Non-pigmented ciliary epithelial cell (primary cell): ENCODE measurements around the gene CPA4.
"Not testable (repeated sequence)": the region's sequence is repeated elsewhere in the genome, so short reads cannot be mapped to it uniquely, and the experiment has no call there.

Experiments used
- DNase-seq: peaks from one replicate; pipeline ENCODE4 v3.0.0-alpha.2; 2010; ENCODE audit warnings: low read depth

CPA4 gene, protein sequence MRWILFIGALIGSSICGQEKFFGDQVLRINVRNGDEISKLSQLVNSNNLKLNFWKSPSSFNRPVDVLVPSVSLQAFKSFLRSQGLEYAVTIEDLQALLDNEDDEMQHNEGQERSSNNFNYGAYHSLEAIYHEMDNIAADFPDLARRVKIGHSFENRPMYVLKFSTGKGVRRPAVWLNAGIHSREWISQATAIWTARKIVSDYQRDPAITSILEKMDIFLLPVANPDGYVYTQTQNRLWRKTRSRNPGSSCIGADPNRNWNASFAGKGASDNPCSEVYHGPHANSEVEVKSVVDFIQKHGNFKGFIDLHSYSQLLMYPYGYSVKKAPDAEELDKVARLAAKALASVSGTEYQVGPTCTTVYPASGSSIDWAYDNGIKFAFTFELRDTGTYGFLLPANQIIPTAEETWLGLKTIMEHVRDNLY

DNA sequence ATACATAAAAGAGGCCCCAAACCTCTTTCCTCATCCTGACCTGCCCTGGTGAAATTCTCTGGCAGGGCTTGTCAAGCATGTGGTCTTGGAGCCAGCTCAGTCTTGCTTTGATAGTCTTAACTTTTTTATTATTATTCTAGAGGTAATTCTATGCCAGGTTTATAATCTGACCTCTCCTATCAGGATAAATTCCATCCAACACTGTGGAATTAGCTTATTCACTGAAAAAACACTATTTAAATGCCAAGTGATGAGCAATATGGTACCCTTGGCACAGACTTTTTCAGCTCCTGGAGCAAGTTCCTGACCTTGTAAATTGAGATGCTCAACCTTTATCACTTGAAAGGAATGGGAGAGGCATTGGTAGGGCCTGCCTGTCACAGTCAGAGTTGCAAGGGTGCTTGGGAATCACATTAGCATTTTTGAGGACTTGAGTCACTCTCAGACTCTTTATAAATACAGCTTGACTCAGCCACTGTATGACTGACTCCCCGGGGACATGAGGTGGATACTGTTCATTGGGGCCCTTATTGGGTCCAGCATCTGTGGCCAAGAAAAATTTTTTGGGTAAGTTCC is at the start of gene CPA4:
Gene CPA4 (plus strand): TSS at position 480 of the 576 bp plus-strand sequence. CDS start 20 bp downstream, at position 500.
- peak; percentile 97 for DNase-seq

DNA sequence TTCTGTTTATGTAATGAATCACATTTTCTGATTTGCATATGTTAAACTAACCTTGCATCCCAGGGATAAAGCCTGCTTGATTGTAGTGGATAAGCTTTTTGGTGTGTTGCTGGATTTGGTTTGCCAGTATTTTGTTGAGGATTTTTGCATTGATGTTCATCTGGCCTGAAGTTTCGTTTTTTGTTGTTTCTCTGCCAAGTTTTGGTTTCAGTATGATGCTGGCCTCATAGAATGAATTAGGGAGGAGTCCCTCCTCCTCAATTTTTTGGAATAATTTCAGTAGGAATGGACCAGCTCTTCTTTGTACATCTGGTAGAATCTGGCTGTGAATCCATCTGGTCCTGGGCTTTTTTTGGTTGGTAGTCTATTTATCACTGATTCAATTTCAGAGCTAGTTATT is 49.5 kb upstream of the CPA4 start:
- DNase-seq = not testable (repeated sequence)

DNA sequence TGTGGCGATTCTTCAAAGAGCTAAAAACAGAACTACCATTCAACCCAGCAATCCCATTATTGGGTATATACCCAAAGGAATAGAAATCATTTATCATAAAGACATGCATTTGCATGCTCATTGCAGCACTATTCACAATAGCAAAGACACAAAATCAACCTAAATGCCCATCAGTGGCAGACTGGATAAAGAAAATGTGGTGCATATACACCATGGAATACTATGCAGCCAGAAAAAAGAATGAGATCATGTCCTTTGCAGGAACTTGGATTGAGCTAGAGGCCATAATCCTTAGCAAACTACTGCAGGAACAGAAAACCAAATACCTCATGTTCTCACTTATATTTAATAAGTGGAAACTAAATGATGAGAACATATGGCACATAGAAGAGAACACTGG is 46.5 kb upstream of the CPA4 start:
- DNase-seq = not testable (repeated sequence)

DNA sequence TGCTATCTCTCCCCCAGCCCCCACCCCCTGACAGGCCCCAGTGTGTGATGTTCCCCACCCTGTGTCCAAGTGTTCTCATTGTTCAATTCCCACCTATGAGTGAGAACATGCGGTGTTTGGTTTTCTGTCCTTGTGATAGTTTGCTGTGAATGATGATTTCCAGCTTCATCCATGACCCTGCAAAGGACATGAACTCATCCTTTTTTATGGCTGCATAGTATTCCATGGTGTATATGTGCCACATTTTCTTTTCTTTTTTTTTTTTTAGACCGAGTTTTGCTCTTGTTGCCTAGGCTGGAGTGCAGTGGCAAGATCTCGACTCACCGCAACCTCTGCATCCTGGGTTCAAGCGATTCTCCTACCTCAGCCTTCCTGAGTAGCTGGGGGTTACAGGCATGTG is 44.1 kb upstream of the CPA4 start:
- DNase-seq = not testable (repeated sequence)

DNA sequence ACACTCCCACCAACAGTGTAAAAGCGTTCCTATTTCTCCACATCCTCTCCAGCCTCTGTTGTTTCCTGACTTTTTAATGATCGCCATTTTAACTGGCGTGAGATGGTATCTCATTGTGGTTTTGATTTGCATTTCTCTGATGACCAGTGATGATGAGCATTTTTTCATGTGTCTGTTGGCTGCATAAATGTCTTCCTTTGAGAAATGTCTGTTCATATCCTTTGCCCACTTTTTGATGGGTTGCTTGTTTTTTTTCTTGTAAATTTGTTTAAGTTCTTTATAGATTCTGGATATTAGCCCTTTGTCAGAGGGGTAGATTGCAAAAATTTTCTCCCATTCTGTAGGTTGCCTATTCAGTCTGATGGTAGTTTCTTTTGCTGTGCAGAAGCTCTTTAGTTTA is 43.3 kb upstream of the CPA4 start:
- not testable (repeated sequence) for DNase-seq

DNA sequence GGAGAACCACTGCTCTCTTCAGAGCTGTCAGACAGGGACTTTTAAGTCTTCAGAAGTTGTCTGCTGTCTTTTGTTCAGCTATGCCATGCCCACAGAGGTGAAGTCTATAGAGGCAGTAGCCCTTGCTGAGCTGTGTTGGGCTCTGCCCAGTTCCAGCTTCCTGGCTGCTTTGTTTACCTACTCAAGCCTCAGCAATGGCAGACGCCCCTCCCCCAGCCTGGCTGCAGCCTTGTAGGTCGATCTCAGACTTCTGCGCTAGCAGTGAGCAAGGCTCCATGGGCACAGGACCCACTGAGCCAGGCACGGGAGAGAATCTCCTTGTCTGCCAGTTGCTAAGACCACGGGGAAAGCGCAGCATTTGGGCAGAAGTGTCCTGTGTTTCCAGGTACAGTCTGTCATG is 38.4 kb upstream of the CPA4 start:
- no peak for DNase-seq

DNA sequence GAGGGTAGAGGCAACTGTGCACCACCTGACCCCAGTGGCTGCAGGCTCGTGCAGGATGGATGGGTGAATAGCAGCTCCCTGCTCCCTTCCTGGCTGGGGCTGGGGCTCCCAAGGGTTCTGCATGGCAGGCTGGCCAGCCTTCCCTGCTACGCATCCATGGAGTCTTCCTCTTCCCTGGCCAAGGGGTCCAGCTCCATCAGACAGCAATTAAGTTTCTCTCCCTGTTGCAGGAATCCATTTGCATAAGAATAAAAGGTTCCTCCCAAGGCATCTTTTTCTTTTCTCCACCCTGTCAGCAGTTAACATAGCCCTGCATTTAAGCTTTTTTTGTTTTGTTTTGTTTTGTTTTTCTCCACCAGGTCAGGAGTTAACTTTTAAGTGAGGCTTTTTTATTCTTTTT is 36.3 kb upstream of the CPA4 start:
- DNase-seq = no peak

DNA sequence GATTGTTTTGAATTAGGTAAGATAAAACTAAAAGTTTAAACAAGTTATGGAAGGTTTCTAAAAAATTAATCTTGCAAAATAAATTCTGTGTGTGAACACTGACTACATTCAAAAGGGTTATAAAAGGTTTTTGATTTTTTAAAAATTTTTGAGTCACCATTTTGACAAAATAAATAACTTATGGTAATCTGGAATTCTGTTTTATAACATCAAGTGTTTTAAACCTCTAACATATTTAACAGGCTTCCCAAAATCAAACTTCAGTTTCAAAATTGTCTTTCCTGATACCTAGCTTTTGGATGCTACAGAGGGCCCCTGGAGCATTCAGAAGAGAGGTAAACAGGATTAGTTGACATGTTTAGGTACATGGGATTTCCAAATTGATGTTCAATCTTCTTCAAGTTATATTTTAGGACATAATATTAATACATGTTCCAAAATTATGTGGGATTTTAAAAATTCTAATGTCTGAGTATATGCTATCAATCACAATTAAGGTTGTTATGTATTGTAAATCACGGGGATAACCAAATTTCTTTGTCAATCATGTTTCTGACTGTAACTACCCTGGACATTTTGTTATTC is 34.4 kb upstream of the CPA4 start:
- DNase-seq = no peak

DNA sequence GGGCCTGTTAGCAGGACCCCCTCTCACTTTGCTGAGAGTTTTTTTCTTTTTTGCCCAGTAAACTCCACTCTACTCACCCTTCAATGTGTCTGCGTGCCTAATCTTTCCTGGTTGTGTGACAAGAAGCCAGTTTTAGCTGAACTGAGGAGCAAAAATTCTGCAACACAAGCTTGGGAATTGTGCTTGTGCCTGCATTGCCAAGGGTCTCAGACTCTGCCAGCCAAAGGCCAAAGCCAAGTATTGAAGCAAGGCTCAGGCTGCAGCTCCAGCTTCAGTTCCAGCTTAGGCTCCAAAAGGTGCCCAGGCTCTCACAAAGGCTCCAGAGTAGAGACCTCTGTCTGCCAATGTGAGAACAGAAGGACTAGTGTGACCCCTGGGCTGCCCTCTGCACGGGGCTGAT is 30.5 kb upstream of the CPA4 start:
- DNase-seq = no peak

DNA sequence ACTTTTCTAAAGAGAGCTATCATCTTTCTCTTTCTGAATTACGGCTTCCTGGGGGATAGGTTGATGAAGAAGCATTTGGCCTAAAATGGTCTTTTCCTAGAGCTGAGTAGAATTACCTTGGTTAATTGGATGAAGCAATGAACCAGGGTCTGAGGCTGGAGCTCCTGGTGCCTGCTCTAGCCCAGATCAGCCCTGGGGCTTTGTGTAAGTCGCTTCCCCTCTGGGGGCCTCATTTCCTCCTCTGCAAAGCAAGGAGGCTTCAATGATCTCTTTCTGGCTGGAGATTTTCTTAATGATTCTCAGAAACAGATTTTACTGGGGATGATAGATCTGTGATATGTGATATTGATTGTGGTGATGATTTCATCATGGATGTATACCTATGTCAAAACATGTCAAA is 29.8 kb upstream of the CPA4 start:
- no peak for DNase-seq

DNA sequence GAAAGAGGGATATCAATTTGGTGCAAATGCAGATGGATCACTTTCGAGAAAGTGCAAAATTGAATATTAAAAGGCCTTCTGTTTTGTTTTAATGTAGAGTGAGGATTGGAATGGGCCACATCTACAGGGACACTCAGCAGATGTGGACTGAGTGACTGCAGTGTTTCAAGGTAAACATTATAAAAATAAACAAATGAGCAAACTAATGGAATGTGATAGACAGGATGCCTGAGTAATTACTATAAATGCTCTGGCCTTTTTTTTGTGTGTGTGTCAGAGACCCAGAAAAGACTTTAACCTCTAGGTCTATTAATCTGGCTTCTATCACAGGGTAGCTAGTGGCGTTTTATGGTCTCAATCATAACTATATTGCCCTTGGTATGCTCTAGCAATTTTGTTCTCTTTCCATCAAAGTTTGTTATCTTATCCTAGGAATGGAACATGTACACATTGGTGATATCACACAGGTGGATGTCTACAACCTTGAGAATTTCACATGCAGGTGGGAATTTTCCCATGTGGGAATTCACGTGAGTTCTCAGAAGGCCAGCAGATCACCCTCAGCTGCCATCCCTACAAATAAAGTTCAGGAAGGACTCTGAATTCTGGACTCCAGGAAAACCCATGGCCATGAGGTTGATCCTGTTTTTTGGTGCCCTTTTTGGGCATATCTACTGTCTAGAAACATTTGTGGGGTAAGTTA is 26.6 kb upstream of the CPA4 start, which contains the start of gene CPA2:
Gene CPA2 (plus strand): TSS at position 606 of the 703 bp plus-strand sequence. CDS start 19 bp downstream, at position 625.
- DNase-seq = no peak

DNA sequence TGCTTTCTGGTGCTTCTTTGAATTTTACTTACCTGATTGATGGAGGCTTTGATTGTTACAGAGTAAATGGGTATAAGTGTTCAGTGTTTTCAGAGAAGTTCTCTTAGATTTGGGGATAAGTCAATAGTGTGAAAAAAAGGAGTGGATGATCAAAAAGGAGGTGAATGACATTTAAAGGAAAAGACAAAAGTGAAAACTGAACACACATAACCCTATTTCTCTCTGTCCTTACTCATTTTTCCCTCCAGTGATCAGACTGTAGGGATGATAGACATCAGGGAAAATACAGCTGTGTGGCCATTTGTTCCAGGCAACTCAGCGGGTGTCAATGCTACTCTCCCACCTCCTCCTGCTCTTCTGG is 26.0 kb upstream of the CPA4 start:
- no peak for DNase-seq

DNA sequence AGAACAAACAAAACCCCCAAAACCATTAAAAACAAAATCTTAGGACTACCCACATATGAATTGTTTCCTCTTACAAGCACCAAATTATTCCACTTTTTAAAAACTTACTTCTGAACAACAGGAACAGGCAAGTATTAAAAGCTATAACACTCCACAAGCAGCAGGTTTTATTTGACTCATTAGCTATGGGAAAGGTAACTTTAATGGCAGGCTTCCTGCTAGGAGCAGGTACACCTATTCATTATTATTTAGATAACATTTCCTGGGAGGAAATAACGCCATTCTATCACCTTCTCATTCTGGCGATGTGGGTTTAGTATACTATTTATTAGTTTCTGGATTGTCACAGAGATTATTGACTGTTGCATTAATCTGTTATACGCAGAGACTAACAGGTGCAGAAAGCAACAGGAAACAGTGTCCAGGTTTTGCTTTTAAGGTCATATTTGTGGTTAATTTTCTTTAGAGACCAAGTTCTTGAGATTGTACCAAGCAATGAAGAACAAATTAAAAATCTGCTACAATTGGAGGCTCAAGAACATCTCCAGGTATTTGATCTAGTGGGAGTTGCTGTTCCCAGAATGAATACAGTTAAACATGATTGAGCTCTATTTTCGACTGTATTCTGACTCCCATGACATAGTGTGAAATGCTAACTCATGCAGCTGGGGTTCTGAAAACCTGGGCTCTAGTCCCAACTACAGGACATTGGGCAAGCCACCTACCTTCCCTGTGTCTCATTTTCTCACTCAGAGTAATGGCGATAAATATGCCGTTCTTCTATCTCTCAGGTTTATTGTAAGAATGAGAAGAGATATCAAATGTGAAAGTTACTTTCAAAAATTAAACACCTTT is 24.3 kb upstream of the CPA4 start:
- no peak for DNase-seq

DNA sequence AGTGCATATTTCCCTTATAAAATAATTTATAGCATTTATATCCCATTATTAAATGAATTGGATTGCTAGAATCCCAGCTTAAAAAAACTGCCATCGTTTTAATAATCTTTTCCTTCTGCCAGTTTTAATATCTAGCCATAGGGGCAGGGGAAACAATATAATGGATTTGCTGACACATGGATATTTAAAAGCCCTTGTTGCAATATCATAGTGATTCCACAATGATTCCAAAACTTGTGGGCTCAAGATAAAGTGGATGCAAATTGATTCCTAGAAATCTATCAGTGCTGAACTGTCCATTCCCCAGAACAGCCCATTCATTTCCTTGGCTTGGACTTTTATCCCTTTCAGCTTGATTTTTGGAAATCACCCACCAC is 23.7 kb upstream of the CPA4 start:
- DNase-seq = no peak

DNA sequence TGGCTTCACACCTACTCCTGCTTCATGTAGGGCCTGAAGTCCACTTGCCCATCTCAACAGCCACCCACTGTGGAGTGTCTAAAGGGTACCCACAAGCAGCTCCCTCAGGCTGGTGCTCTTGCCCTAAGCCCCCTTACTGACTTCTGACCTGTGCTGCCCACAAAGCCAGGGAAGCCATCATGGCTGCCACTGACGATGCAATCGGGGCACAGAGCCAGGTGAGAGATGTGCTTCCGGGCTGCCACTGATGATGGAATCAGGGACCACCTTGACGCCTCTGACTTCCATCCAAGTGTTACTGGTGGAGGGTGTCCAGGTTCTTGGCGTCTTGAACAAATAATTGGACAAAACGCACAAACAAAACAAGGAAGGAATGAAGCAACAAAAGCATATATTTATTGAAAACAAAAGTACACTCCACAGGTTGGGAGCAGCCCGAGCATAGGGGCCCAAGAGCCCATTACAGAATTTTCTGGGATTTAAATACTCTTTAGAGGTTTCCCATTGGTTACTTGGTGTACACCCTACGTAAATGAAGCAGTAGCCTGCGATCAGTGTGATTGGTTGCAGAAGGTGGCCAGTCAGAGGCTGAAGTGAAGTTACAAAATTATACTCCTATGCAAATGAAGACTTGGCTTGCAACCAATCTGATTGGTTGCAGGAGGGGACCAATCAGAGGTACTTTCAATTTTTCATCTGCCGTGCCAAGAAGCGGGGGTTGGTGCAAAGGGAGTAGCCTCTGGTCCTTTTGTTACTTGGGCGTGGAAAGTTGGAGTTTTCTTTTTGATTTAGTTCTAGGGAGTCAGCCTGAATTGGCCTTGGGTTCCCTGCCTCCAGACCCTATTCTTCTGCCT is 21.8 kb upstream of the CPA4 start:
- DNase-seq = no peak

DNA sequence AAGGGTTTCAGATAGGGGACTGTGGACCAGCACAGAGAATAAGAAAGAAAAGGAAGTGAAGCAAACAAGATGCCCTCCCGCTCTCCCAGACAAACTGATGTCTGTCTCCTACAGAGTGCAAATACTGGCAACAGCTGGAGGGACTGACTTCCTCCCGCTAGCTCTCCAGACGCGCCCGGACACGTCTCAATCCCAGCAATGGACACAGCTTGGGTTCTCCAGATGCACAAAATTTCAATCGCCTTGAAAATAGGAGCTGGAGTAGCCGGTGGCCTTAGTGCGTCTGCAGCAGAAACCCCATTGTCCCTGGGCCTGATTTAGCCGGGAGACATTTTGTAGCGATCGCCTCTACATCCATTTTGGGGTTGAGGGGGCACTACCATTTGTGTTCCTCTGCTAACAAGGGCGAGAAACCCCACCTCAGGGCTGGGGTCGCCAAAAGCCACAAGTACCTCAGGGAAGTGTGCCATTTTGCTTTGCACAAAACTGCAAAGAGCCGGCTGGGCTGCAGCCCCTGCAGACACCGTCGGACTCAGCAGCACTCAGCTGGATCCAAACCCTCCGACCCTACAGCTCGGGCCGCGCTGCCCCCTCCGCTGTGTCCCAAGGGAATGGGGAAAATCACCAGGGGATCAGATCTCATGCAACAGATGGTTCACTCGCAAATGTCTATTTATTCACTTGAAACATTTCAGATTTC is 20.4 kb upstream of the CPA4 start:
- DNase-seq = no peak

DNA sequence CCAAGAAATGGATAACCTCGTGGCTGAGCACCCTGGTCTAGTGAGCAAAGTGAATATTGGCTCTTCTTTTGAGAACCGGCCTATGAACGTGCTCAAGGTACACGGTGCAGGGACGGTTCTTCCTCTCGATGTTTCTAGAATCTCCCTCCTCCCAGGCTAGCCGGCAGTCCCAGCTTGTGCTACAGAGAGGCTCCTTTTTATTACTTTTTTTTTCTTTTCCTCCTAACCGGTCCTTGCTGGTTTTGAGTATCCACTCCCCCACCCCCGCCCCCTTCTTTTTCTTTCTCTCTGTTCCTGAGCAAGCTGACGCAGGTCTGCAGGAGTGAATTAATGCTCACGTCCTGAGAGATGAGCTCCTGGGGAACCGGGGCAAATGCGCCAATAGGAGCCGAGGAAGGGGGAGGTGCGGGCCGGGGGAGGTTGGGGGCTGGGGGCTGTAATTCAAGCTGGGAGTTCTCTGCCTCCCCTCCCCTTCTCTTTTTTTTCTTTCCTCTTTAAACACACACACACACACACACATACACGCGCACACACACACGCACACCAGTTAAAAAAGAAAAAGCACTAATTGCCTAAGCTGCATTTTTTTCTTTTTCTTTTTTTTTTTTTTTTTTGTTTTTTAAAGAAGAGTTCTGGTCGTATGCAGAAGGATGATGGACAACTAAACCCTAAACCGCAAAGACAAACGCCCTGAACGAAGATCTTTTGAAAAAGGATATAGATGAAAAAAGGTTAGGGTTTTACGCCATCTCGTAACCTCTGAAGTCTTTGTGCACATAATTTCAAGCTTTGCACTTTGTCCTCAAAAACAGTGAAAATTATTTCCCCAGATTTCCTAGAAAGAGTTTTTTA is 19.7 kb upstream of the CPA4 start:
- no peak for DNase-seq

DNA sequence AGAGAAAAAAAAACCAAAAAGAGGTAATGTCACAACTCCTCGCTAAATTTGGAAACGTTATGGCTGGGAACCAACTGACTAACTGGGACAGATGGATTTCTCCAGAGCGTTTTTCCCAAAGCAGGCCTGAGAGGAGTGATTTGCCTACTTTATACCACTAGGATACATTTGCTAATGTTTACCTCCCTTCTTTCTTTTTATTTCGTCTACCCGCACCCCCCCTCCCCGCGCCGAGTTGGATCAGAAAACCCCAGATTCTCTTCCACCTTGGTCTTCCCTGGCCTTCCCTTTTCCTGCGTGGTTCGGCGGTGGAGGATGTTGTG is 19.1 kb upstream of the CPA4 start:
- no peak for DNase-seq

DNA sequence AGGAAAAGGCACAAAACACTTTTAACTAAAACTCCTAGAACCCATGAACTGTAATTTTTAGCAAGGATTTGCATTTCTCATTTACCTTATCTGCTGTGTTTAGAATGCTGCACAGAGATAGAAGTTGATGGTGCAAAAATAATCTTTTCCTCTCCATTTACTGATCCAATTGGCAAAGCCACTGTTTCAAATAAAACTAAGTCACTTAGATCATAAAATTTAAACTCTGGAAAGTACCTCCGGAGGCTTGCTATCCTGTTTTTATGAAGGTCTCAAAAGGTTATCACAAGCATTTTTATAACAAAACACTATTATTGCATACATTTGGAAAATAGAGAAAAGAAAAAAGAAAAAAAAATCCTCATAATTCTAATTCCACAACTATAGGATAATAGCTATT is 18.7 kb upstream of the CPA4 start:
- no peak for DNase-seq
